ENCODE measurements around the gene CREB3L4. TPM values are rescaled to one million over a fixed set of nuclear protein-coding genes. Genes with fewer than 3 reads are reported as not detected.
A peak's percentile ranks its signal among the peaks of the same experiment; 100 is the strongest.
"Not testable (repeated sequence)": the region's sequence is repeated elsewhere in the genome, so short reads cannot be mapped to it uniquely, and the experiment has no call there.

Gene CREB3L4
- total RNA-seq, 4 donors from 2014 or later = 3.7 to 14.4 (median 8.1) TPM

- intact Hi-C loops (cut with DNase I) = no loop called here
- WGBS, 2 donors = 0 to 1% methylated on average over 12 to 30 of the region's 36 CpGs
- Histone ChIP-seq H3K36me3 (peaks cover 12 to 40% (median 22%) of the 10 kb centered on the region in 3 donors), H3K27ac (peak within 1 kb of the TSS; percentile 91 to 99 (median 96)), H3K4me1 (peaks cover 19 to 56% (median 29%) of the 10 kb centered on the region in 3 donors), H3K9me3 (no peaks in the 10 kb centered on the region), H3K4me3 (peak within 1 kb of the TSS; percentile 63 to 98 (median 92)), H3K27me3 (no peaks in the 10 kb centered on the region)
- TF ChIP-seq CTCF (IDR thresholded peaks at IDR 0.05) = peak in 1 of 6 experiments; percentile 20
- peak in 3 of 4 donors; percentile 86 to 98 (median 96) for TF ChIP-seq POLR2A (IDR thresholded peaks at IDR 0.05)
- DNase-seq = peak; percentile 77
Measured at GRCh38 chr1:153990468-153991150, 22.9 kb downstream of the CREB3L4 start, which contains the start of gene RPS27. TSS of gene RPS27 (plus strand) at chr1:153990762. CDS start at chr1:153990797, 35 bp downstream.

GRCh38 chr1:153991151-153991630 lies 23.5 kb downstream of the CREB3L4 start:
- Histone ChIP-seq H3K4me1 (peaks cover 19 to 52% (median 29%) of the 10 kb centered on the region in 3 donors), H3K27me3 (no peaks in the 10 kb centered on the region), H3K36me3 (peaks cover 12 to 46% (median 22%) of the 10 kb centered on the region in 3 donors), H3K4me3 (peak overlapping the region; percentile 63 to 98 (median 92)), H3K9me3 (no peaks in the 10 kb centered on the region), H3K27ac (peak overlapping the region; percentile 91 to 99 (median 96))
- no peak for DNase-seq
- 6 to 11% methylated on average over 8 to 9 of the region's 9 CpGs for WGBS, 2 donors
- intact Hi-C loops (cut with DNase I) = no loop called here
- TF ChIP-seq POLR2A (IDR thresholded peaks at IDR 0.05) (no peak), CTCF (IDR thresholded peaks at IDR 0.05) (no peak)

DNA sequence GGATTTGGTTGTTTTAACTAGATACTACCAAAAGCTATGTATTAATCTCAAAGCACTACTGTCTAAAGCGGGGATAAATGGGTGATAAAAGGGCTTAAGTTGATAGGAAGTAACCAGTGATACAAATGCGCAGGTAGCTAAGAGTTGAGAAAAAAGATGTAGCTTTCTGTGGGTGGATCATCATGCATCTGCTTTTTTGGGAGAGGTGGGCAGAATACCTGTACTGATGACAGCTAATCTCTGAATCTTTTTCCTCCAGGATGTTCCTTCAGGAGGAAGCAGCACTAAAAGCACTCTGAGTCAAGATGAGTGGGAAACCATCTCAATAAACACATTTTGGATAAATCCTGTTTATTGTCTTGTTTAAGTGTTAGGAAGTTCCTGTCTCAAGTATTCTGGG lies 24.1 kb downstream of the CREB3L4 start:
- H3K36me3 ChIP-seq = peaks cover 12 to 46% (median 22%) of the 10 kb centered on the region in 3 donors
- no peak for DNase-seq
- intact Hi-C loops (cut with DNase I) = no loop called here
- no peak for TF ChIP-seq POLR2A (IDR thresholded peaks at IDR 0.05)
- TF ChIP-seq CTCF (IDR thresholded peaks at IDR 0.05) = no peak
- peaks cover 19 to 46% (median 23%) of the 10 kb centered on the region in 3 donors for H3K4me1 ChIP-seq
- peak overlapping the region; percentile 63 to 98 (median 92) for H3K4me3 ChIP-seq
- H3K27ac ChIP-seq = peak overlapping the region in 3 of 4 donors; percentile 91 to 99 (median 97)
- WGBS, 2 donors = 54 to 80% methylated on average over 2 of the region's 2 CpGs
- no peaks in the 10 kb centered on the region for H3K9me3 ChIP-seq
- no peaks in the 10 kb centered on the region for H3K27me3 ChIP-seq

- Histone ChIP-seq H3K4me1 (peaks cover 17 to 36% (median 18%) of the 10 kb centered on the region in 3 donors), H3K4me3 (no peak overlapping the region), H3K36me3 (peaks cover 12 to 46% (median 22%) of the 10 kb centered on the region in 3 donors), H3K27ac (no peak overlapping the region), H3K27me3 (no peaks in the 10 kb centered on the region), H3K9me3 (no peaks in the 10 kb centered on the region)
- intact Hi-C loops (cut with DNase I) = no loop called here
- TF ChIP-seq POLR2A (IDR thresholded peaks at IDR 0.05) (no peak), CTCF (IDR thresholded peaks at IDR 0.05) (no peak)
- no peak for DNase-seq
- whole genome bisulfite sequencing, 2 donors = 85 to 89% methylated on average over 3 of the region's 3 CpGs
Measured at GRCh38 chr1:153995202-153995601, 27.5 kb downstream of the CREB3L4 start.

- H3K27me3 ChIP-seq = no peaks in the 10 kb centered on the region
- no peak for DNase-seq
- WGBS, 2 donors = 90 to 96% methylated on average over 11 of the region's 11 CpGs
- H3K4me3 ChIP-seq = no peak overlapping the region
- H3K27ac ChIP-seq = no peak overlapping the region
- H3K36me3 ChIP-seq = peaks cover 12 to 46% (median 22%) of the 10 kb centered on the region in 3 donors
- H3K4me1 ChIP-seq = peaks cover 15 to 33% (median 16%) of the 10 kb centered on the region in 3 donors
- TF ChIP-seq CTCF (IDR thresholded peaks at IDR 0.05) = no peak
- TF ChIP-seq POLR2A (IDR thresholded peaks at IDR 0.05) = no peak
- intact Hi-C loops (cut with DNase I) = no loop called here
- no peaks in the 10 kb centered on the region for H3K9me3 ChIP-seq
Measured at GRCh38 chr1:153995640-153996039, 27.9 kb downstream of the CREB3L4 start.

- H3K4me3 ChIP-seq; intact Hi-C loops (cut with DNase I): not testable (repeated sequence)
Measured at GRCh38 chr1:153996882-153997281, 29.2 kb downstream of the CREB3L4 start.

More at GRCh38 chr1:153996882-153997281, 29.2 kb downstream of the CREB3L4 start:
- not testable (repeated sequence) for DNase-seq, H3K27me3 ChIP-seq, H3K27ac ChIP-seq, H3K9me3 ChIP-seq
- Histone ChIP-seq H3K4me1 (peaks cover 10 to 25% (median 10%) of the 10 kb centered on the region in 3 donors), H3K36me3 (peaks cover 9 to 43% (median 22%) of the 10 kb centered on the region in 3 donors)
- WGBS, 2 donors = 85 to 97% methylated on average over 9 to 10 of the region's 10 CpGs
